NCI-H748 treated with DMSO at 0.1 percent for 48 hours (cell line): ENCODE data around the gene IKZF1.
A peak's percentile ranks its signal among the peaks of the same experiment; 100 is the strongest.

Experiments used
- DNase-seq: peaks from one replicate; lab custom pipeline; 2025; lab: John Stamatoyannopoulos, UW

Gene IKZF1

GRCh38 chr7:50412973-50413372 is 108.5 kb downstream of the IKZF1 start:
- DNase-seq, result no peak

GRCh38 chr7:50413561-50413960 is 109.0 kb downstream of the IKZF1 start:
- DNase-seq, result no peak

GRCh38 chr7:50415844-50416364 is 111.4 kb downstream of the IKZF1 start:
- no peak for DNase-seq

DNA sequence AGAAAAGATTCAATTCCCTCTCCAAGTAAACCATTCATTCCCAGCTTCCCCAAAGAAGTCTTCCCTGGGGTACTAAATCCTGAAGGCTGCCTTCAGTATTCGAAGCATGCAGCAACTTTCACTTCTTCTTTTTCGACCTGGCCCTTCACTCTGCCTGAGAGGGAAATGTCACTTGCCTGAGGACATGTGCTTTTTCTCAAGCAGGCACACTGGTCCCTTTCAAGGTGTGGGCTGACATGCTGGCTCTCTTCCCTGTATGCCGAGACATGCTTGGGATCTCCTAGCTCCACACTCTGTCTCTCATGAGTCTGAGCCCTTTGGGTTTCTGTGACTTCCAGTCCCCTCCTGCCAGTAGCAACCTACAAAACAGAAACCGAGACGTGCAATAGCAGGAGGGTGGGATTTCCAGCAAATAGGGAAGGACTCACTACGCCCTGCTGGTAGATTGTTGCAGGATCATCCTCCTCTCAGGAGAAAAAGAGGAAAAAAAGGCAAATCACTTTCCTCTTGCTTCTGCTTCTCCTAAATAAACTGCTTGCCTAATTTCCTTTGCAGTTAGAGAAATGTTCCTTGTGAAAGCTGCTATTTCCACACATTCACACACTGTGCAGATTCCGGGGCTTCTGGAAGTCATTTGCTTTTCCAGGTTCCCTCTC is 112.1 kb downstream of the IKZF1 start:
- no peak for DNase-seq

DNA sequence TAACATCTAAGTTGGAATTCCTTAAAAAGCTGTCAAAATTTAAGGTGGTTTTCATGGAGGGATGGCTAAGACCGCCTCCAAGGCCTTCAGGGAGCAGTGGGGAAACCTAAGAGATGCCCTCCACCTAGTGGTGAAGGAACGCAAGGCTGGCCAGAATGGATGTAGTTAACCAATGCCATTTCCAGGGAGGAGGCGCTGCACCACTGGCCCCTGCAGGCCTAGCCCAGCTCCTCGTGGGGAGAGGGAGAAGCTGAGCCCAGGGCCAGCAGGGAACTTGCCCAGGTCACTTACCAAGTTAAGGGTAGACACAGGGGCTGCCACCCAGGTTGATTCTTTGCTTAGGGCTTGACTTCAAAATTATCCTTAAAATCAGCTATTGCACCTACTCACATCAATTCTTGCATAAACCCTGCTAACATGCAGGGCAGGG is 113.6 kb downstream of the IKZF1 start:
- DNase-seq, result peak; percentile 51

GRCh38 chr7:50418526-50419290 is 114.2 kb downstream of the IKZF1 start:
- no peak for DNase-seq

- DNase-seq, result no peak
These were observed 116.5 kb downstream of the IKZF1 start for GRCh38 chr7:50421043-50421442.

GRCh38 chr7:50422858-50423257 is 118.3 kb downstream of the IKZF1 start:
- DNase-seq, result no peak

GRCh38 chr7:50423860-50424259 is 119.3 kb downstream of the IKZF1 start:
- no peak for DNase-seq

DNA sequence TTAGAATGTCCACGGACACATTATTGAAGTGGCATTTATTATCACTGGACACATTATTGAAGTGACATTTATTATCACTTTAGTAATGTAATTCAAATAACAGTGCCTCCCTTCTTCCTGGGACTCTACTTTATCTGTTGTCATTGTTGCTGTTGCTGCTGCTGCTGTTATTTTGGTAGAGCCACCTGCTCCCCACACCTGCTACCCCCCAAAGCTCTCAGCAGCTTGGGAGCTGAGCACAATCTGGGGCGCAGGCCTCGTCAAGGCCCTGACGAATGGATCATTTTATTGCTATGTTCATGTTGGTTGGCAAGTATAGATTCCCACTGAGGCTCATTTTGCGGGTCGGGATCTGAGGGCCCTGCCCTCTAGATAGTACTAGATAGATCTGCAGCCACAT is 120.8 kb downstream of the IKZF1 start:
- no peak for DNase-seq

- DNase-seq, result no peak
These were observed 121.9 kb downstream of the IKZF1 start for GRCh38 chr7:50426280-50427045.

DNA sequence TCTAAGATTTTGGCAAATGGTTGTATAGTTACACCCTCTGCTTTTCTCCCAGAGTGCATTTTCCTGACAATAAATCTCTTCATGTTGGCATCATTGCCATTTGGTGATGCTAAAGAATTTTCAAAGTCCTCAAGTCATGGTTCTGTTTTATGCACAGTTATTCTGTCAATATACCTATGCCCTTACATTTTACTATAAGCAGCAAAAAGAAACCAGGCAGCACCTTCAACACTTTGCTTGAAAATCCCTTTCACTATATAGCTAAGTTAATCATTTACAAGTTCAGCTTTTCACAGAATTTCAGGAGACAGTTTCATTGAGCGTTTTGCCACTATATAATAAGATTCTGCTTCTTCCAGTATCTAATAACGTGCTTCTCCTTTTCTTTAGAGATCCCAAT is 123.0 kb downstream of the IKZF1 start:
- no peak for DNase-seq

DNA sequence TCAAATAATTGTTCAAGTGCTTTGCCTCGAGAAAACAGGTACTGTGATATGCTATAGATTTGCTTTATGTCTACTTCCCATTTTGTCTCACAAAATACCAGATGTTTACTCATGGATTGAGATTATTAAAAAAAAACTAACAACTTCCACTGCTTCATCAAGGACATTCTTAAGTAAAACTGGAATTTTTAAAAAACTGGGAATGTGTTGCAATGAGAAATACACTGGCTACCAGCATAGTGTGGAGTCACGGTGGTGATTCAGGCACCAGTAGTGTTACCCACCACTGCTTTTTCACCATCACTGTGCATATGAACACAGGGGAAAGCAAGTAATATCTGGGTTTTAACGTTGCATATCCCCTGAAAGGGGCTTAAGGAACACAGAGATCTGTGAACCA is 124.4 kb downstream of the IKZF1 start:
- DNase-seq, result no peak

DNA sequence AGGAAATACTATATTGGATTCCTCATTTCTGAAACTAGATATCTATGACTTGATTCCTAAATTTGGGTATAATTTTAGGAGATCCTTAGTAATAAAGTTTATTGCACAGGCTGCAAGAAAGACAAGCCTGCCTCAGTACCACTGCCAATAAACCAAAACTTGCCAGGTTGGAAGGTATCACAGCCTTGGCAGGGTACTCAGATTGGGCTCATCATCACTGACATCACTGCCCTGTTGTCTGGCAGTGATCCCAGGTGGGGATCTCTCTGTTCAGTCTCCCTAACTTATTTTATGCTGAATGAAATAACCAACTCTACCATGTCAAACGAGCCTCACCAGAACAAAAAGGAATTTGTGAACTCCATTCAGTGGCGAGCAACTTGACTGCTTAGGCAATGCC is 126.8 kb downstream of the IKZF1 start:
- no peak for DNase-seq

- DNase-seq, result no peak
These were observed 127.3 kb downstream of the IKZF1 start for GRCh38 chr7:50431722-50432305.

- DNase-seq, result no peak
These were observed 131.8 kb downstream of the IKZF1 start for GRCh38 chr7:50436133-50436806.

GRCh38 chr7:50446542-50446960 is 142.0 kb downstream of the IKZF1 start:
- DNase-seq, result no peak

DNA sequence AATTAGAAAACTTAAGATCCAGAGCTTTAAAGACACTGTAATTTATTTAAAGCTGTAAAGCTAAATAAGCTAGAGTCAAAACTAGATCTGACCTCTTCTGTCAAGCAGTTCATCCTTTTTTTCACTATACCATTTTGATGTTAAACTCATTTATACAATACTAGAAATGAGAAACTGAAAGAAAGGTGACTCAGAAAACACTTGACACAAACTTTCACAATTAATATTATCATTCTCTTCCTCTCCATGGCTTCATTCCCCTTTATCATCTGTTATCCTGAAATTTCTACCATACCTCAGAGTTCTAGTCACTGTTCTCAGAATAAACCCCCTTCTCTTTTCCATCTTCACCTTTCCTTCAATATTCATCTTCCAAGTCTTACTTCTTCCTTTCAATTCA is 144.3 kb downstream of the IKZF1 start:
- DNase-seq, result no peak

DNA sequence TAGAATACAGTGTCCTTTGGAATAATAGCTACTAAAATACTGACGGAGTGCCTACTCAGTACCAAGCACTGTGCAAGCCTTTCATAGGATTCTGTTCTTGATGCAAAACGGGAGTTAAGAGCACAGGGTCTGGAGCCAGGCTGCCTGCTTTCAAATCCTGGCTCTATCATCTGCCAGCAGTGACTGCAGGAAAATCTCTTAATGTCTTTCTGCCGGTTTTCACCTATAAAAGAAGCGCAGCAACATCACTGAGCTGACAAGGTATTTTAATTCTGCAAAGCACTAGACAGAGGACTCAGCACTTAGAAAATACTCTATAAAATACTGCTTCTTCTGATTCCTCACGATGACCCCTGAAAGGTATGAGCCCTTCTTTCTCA is 145.0 kb downstream of the IKZF1 start:
- DNase-seq, result no peak

DNA sequence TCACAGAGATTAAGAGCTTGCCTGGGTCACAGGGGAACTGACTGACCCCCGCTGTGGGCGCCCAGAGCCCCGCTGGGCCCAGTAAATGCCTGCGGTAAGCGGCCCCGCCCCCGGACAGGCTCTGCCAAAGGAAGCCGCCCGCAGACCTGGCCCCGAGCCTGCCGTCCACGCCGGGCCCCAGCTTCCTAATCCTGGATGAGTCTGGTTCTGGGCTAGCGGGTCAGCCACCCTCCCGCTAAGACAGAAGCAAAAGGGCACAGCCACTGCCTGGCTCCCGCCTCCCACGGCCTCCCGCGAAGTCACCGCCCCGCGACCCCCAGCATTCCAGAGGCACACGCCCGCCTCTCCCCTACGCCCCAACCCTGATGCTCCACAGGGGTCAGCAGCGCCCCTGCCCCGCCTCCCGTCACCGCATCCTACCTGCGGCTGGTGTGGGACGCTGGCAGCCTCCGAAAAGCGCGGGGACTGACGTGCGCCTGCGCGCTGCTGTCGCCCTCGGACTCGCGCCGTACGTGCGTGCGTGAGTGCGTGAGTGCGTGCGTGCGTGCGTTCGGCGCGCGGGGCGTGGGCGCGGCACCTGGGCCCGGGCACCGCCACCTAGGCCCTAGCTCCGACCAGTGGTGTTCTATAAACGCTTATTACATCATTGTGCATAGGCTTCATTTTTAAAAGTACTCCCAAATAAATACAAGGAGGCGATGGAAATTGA is 145.5 kb downstream of the IKZF1 start, which contains the start of gene FIGNL1:
Gene FIGNL1, minus strand, starts transcription at position 470 of the 709 bp plus-strand sequence. CDS start 3,063 bp downstream, outside the sequence.
- peak; percentile 48 for DNase-seq

DNA sequence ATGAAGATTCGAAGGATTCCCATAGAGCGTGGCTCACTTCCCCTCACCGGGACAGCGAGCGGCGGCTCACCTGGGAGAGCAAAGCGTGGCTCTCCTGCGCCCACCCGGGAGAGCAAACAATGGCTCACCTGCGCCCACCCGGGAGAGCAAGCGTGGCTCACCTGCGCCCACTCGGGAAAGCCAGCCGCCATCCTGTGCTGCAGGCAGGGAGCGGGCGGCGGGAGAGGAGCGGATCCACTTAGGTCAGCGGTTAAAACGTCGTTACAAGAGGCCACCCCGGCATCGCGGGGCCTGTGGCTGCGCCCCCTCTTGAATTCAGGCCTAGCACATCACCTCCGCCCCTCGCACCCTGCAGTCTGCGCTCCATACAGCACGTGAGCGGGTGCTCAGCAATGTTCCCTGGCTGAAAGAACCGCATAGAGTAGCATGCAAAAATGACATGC is 146.1 kb downstream of the IKZF1 start:
- DNase-seq, result no peak
